AG08395 (cell line): ENCODE measurements around the gene DPH2.

Source experiments
- DNase-seq: peaks from one replicate; pipeline ENCODE4 v3.0.0; 2012; ENCODE audit warnings: mixed read lengths, low spot score

DPH2 gene

GRCh38 chr1:43983253-43983899 is 13.6 kb downstream of the DPH2 start:
- no peak for DNase-seq

- no peak for DNase-seq
Measured at GRCh38 chr1:43984855-43985254, 15.0 kb downstream of the DPH2 start.

GRCh38 chr1:43985984-43986595 is 16.3 kb downstream of the DPH2 start:
- no peak for DNase-seq

GRCh38 chr1:43986712-43987111 is 16.9 kb downstream of the DPH2 start:
- DNase-seq = no peak

GRCh38 chr1:43987159-43987902 is 17.5 kb downstream of the DPH2 start:
- no peak for DNase-seq

GRCh38 chr1:43990271-43991199 is 20.7 kb downstream of the DPH2 start:
- DNase-seq = no peak

GRCh38 chr1:43991200-43991475 is 21.3 kb downstream of the DPH2 start:
- DNase-seq = no peak

GRCh38 chr1:43991476-43992231 is 21.8 kb downstream of the DPH2 start, which contains the start of gene CCDC24:
Gene CCDC24, plus strand, starts transcription at chr1:43991599. Its CDS starts 280 bp downstream, at chr1:43991879.
- peak; percentile 94 for DNase-seq

GRCh38 chr1:43992232-43992995 is 22.6 kb downstream of the DPH2 start:
- no peak for DNase-seq

GRCh38 chr1:43993206-43993914 is 23.6 kb downstream of the DPH2 start:
- DNase-seq = no peak

- no peak for DNase-seq
Measured at GRCh38 chr1:43994071-43994470, 24.3 kb downstream of the DPH2 start.

- peak; percentile 29 for DNase-seq
Measured at GRCh38 chr1:43994794-43995790, 25.3 kb downstream of the DPH2 start.

GRCh38 chr1:43995984-43996732 is 26.3 kb downstream of the DPH2 start:
- DNase-seq = no peak

- no peak for DNase-seq
Measured at GRCh38 chr1:43996733-43997115, 26.9 kb downstream of the DPH2 start.

GRCh38 chr1:43997295-43997999 is 27.6 kb downstream of the DPH2 start:
- DNase-seq = no peak

GRCh38 chr1:43998000-43998378 is 28.2 kb downstream of the DPH2 start:
- DNase-seq = no peak

- DNase-seq = no peak
Measured at GRCh38 chr1:43999455-43999854, 29.6 kb downstream of the DPH2 start.
